Measurements from ENCODE around the gene CHRNA4. TPM values are rescaled to one million over a fixed set of nuclear protein-coding genes. Genes with fewer than 3 reads are reported as not detected.

The CHRNA4 gene
- total and polyA plus RNA-seq, 9 of the 15 experiments (the other 6 are each of a cell fraction or from before 2014, with no cell fraction given) = not detected

DNA sequence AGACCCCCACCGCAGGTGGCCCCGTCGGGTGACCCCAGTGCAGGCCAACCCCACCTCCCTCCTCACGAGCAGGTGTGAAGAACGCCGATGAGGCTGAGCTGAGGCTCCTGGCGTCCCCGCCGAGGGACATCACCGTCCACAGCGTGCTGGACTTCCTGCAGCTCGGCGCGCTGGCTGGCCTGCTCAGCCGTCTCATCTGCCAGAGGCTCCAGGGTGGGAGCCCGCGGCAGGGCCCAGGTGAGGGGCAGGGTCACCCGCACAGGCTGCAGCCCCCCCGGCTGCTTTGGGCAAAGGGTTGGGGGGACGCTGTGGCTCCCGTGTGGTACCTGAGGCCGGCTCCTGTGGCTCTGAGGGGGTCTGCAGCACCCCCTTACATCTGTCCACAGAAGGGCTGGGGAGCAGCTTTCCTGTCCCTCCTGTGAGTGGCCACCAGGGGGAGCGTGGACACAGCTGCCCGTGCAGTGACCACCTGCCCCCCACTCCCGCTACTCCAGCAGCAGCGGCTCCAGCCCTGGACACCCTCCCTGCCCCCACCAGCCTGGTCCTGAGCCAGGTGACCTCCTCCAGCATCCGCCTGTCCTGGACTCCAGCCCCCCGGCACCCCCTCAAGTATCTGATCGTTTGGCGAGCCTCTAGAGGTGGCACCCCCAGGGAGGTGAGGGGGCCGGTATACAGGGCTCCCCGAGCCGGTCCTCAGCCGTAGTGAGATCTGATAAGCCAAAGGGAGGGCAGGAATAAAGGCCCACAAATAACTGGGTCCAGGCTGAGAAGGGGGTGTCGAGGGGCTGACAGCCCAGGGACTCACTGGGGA, 51.7 kb downstream of the CHRNA4 start (continued):
- TF ChIP-seq KAT7 (CRISPR knock-in tag; IDR thresholded peaks at IDR 0.05; ENCODE audit: borderline replicate concordance) (no peak), PCBP1 (IDR thresholded peaks at IDR 0.05; ENCODE audit: low read depth, low read length, poor library complexity, severe bottlenecking) (peak; percentile 32), CTBP1 (IDR thresholded peaks at IDR 0.05; ENCODE audit: borderline replicate concordance) (no peak), JUNB (CRISPR knock-in tag; conservative IDR thresholded peaks at IDR 0.05) (no peak), KDM5B (IDR thresholded peaks at IDR 0.05; ENCODE audit: insufficient replicate concordance, low read depth, low read length) (no peak), MYC (IDR thresholded peaks at IDR 0.05; ENCODE audit: low read depth, low read length) (no peak), MYC (CRISPR knock-in tag; IDR thresholded peaks at IDR 0.05; ENCODE audit: borderline replicate concordance, low read depth) (no peak), SMC3 (conservative IDR thresholded peaks at IDR 0.05; ENCODE audit: insufficient read depth, low read depth, low read length) (peak; percentile 68)
- TF ChIP-seq, protein P1, sequence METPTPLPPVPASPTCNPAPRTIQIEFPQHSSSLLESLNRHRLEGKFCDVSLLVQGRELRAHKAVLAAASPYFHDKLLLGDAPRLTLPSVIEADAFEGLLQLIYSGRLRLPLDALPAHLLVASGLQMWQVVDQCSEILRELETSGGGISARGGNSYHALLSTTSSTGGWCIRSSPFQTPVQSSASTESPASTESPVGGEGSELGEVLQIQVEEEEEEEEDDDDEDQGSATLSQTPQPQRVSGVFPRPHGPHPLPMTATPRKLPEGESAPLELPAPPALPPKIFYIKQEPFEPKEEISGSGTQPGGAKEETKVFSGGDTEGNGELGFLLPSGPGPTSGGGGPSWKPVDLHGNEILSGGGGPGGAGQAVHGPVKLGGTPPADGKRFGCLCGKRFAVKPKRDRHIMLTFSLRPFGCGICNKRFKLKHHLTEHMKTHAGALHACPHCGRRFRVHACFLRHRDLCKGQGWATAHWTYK (CRISPR knock-in tag; IDR thresholded peaks at IDR 0.05) = no peak
- TF ChIP-seq, protein P2, sequence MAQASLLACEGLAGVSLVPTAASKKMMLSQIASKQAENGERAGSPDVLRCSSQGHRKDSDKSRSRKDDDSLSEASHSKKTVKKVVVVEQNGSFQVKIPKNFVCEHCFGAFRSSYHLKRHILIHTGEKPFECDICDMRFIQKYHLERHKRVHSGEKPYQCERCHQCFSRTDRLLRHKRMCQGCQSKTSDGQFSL (CRISPR knock-in tag; IDR thresholded peaks at IDR 0.05) = peak; percentile 78; the same call in 1 of the 2 replicates
- TF ChIP-seq, protein P2 (tag; IDR thresholded peaks at IDR 0.05) = no peak

All from K562 (cell line).